Neural cell (in vitro differentiated cells): Measurements from ENCODE around the gene CEP78. TPM values are rescaled to one million over a fixed set of nuclear protein-coding genes. Genes with fewer than 3 reads are reported as not detected.

Experiments used
- H2AFZ ChIP-seq: fragments of 200-600, 300-800 bp; sonication (generic), shearing (Covaris generic); 2 replicates; pipeline ENCODE4 v1.6.0; 2014; ENCODE audit warnings: low read depth, mild to moderate bottlenecking, antibody characterized with exemption, low read length, moderate library complexity
- H3F3A ChIP-seq: fragments of 200-600 bp; shearing (Covaris generic); 2 replicates; pipeline ENCODE4 v1.6.1; 2016; ENCODE audit warnings: mild to moderate bottlenecking, moderate library complexity, mixed read lengths, antibody characterized with exemption, low read length; ENCODE audit not compliant: insufficient read depth, poor library complexity, severe bottlenecking
- H3K27ac ChIP-seq: fragments of 200-600, 300-800 bp; sonication (generic), shearing (Covaris generic); 2 replicates; pipeline ENCODE4 v1.5.1; 2014; ENCODE audit warnings: mild to moderate bottlenecking, low read length, moderate library complexity
- H3K27me3 ChIP-seq: fragments of 300-800, 200-600 bp; sonication (generic), shearing (Covaris generic); 2 replicates; pipeline ENCODE4 v1.6.0; 2014; ENCODE audit warnings: mild to moderate bottlenecking, low read depth, low read length, moderate library complexity; ENCODE audit not compliant: insufficient read depth
- H3K36me3 ChIP-seq: fragments of 300-800, 200-600 bp; sonication (generic), shearing (Covaris generic); 2 replicates; pipeline ENCODE4 v1.5.1; 2014; ENCODE audit warnings: mild to moderate bottlenecking, antibody characterized with exemption, low read length, moderate library complexity; ENCODE audit not compliant: insufficient read depth
- H3K4me2 ChIP-seq: fragments of 300-800, 200-600 bp; sonication (generic), shearing (Covaris generic); 2 replicates; pipeline ENCODE4 v1.6.0; 2014; ENCODE audit warnings: mild to moderate bottlenecking, low read length
- H3K4me3 ChIP-seq: fragments of 300-800, 200-600 bp; sonication (generic), shearing (Covaris generic); 2 replicates; pipeline ENCODE4 v1.5.1; 2014; ENCODE audit warnings: mild to moderate bottlenecking, low read length, moderate library complexity
- H3K79me2 ChIP-seq: fragments of 200-600 bp; shearing (Covaris generic); replicated peaks from 2 replicates; pipeline ENCODE4 v1.6.0; 2014; ENCODE audit warnings: mild to moderate bottlenecking, low read length, moderate library complexity; ENCODE audit not compliant: insufficient read depth
- H3K9ac ChIP-seq: fragments of 300-800, 200-600 bp; sonication (generic), shearing (Covaris generic); 2 replicates; pipeline ENCODE4 v1.6.1; 2016; ENCODE audit warnings: mild to moderate bottlenecking, low read length, mixed read lengths
- H3K9me2 ChIP-seq: fragments of 200-600 bp; shearing (Covaris generic); 2 replicates; pipeline ENCODE4 v1.6.1; 2016; ENCODE audit warnings: mild to moderate bottlenecking, low read length, mixed read lengths; ENCODE audit not compliant: insufficient read depth
- H3K9me3 ChIP-seq: fragments of 200-600, 300-800 bp; sonication (generic), shearing (Covaris generic); 2 replicates; pipeline ENCODE4 v1.6.1; 2016; ENCODE audit warnings: mild to moderate bottlenecking, mixed run types, low read length, moderate library complexity, mixed read lengths
- H4K20me1 ChIP-seq: fragments of 200-600 bp; shearing (Covaris generic); 2 replicates; pipeline ENCODE4 v1.6.1; 2016; ENCODE audit warnings: mild to moderate bottlenecking, mixed run types; ENCODE audit not compliant: insufficient read depth
- EP300 ChIP-seq: fragments of 450-650 bp; conservative IDR thresholded peaks from 2 replicates; pipeline ENCODE4 v1.6.1; 2014; ENCODE audit warnings: antibody characterized with exemption, mild to moderate bottlenecking, moderate library complexity; ENCODE audit not compliant: poor library complexity, severe bottlenecking
- EZH2 ChIP-seq: fragments of 200-600, 300-800 bp; shearing (Covaris generic), sonication (generic); IDR thresholded peaks from 2 replicates; pipeline ENCODE4 v1.6.1; 2014; ENCODE audit warnings: antibody characterized with exemption, low read length, borderline replicate concordance, mild to moderate bottlenecking; ENCODE audit not compliant: insufficient read depth, poor library complexity, severe bottlenecking
- MXI1 ChIP-seq: fragments of 450-650 bp; conservative IDR thresholded peaks from 2 replicates; pipeline ENCODE4 v1.6.1; 2014; ENCODE audit warnings: antibody characterized with exemption, mild to moderate bottlenecking; ENCODE audit not compliant: poor library complexity, severe bottlenecking
- POLR2AphosphoS5 ChIP-seq: IDR thresholded peaks from 2 replicates; pipeline ENCODE4 v1.6.1; 2012
- RAD21 ChIP-seq: fragments of 450-650 bp; conservative IDR thresholded peaks from 2 replicates; pipeline ENCODE4 v1.6.1; 2014; ENCODE audit warnings: antibody characterized with exemption, mild to moderate bottlenecking, moderate library complexity
- SMC3 ChIP-seq: fragments of 450-650 bp; conservative IDR thresholded peaks from 2 replicates; pipeline ENCODE4 v1.6.1; 2014; ENCODE audit warnings: antibody characterized with exemption, mild to moderate bottlenecking, moderate library complexity; ENCODE audit not compliant: poor library complexity
- TAF1 ChIP-seq: IDR thresholded peaks from 2 replicates; pipeline ENCODE4 v1.6.1; 2012; ENCODE audit warnings: low read depth
- polyA minus RNA-seq: library from RNA; depleted of rRNA, polyadenylated mRNA; stranded (reverse); fragments of >200 nt; gene quantifications from 2 replicates; pipeline ENCODE4 v1.2.3, GENCODE V29; 2014
- polyA plus RNA-seq: library from polyadenylated mRNA; depleted of rRNA; stranded (reverse); fragments of >200 nt; gene quantifications from 2 replicates; pipeline ENCODE4 v1.2.3, GENCODE V29; 2014
- TF ChIP-seq, protein P1 (sequence below): fragments of 450-650 bp; IDR thresholded peaks from 2 replicates; pipeline ENCODE4 v1.5.1; 2014; ENCODE audit warnings: antibody characterized with exemption, mild to moderate bottlenecking, moderate library complexity; ENCODE audit not compliant: poor library complexity, severe bottlenecking
- TF ChIP-seq, protein P2 (sequence below): IDR thresholded peaks from 2 replicates; pipeline ENCODE4 v1.6.1; 2012; ENCODE audit warnings: borderline replicate concordance

The CEP78 gene, protein sequence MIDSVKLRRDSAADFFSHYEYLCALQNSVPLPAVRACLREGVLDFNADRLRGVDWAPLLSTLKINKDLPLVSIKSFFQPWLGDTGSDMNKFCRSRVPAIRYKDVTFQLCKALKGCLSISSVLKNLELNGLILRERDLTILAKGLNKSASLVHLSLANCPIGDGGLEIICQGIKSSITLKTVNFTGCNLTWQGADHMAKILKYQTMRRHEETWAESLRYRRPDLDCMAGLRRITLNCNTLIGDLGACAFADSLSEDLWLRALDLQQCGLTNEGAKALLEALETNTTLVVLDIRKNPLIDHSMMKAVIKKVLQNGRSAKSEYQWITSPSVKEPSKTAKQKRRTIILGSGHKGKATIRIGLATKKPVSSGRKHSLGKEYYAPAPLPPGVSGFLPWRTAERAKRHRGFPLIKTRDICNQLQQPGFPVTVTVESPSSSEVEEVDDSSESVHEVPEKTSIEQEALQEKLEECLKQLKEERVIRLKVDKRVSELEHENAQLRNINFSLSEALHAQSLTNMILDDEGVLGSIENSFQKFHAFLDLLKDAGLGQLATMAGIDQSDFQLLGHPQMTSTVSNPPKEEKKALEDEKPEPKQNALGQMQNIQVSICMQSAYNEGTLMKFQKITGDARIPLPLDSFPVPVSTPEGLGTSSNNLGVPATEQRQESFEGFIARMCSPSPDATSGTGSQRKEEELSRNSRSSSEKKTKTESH
- polyA plus RNA-seq (57.8 and 64.9 TPM in 2 replicates), polyA minus RNA-seq (81.8 and 88.7 TPM in 2 replicates)

DNA sequence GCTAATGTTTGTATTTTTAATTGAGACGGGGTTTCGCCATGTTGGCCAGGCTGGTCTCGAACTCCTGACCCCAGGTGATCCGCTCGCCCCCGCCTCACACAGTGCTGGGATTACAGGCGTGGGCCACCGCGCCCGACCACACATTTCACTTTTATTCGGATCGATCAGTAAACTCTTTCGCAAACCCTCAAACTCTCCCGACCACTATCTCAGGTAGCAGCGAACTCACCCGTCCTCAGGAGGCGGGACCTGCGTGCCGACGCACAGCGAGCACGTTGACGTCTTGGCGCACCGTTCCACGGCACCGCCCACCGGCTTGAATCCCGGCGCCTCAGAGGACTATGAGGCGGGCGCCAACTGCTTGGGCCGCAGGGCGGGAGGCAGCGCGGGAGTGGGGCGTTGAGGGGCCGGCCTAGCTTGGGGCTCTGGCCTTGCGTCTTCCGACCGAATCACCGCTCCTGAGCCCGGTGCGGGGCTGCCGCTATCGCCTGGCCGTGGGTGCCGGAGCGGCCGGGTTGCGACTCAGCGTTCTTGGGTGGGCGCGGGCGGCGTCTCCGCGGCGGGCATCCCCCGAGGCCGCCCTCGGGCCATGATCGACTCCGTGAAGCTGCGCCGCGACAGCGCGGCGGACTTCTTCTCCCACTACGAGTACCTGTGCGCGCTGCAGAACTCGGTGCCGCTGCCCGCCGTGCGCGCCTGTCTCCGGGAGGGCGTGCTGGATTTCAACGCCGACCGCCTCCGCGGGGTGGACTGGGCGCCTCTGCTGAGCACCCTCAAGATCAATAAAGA is at the start of gene CEP78:
Gene CEP78 (plus strand): TSS at position 314 of the 789 bp plus-strand sequence. CDS start 276 bp downstream, at position 590.
- peak within 1 kb of the TSS; percentile 91 for H2AFZ ChIP-seq
- peak within 1 kb of the TSS; percentile 74 for H3K27ac ChIP-seq
- no peaks in the 10 kb centered on the region for H3F3A ChIP-seq

DNA sequence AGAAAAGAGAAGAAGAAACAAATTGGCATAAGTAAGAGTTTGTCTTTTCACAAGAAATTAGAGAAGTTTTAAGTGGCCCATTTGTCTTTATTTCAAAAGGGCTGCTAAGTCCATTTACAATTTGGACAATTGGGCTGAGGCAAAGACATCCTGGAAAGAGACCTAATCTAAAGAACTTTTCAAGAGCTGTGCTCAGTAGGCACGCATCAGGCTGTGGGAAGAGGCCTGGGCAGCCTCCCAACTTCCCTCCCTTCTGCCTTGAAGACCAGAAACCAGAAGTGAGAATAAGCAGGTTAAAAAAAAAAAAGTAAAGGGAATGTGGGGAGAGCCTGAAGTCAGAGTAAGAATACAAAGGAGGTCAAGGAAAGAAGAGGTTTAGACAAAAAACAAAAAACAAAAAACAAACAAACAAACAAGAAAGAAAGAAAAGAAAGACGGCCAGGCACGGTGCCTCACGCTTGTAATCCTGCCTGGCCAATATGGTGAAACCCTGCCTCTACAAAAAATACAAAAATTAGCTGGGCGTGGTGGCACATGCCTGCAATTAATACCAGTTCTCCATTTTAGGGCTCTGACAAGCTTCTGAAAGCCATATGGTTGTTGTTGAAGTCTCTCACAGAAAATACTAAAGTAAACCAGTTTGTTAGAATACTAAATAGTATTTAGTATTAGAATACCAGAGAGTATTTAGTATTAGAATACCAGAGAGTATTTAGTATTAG is 48.0 kb upstream of the CEP78 start:
- no peaks in the 10 kb centered on the region for H3K27me3 ChIP-seq
- no peak overlapping the region for H2AFZ ChIP-seq
- H3F3A ChIP-seq = no peaks in the 10 kb centered on the region
- no peaks in the 10 kb centered on the region for H3K36me3 ChIP-seq
- H3K79me2 ChIP-seq = no peaks in the 10 kb centered on the region
- H3K4me2 ChIP-seq = no peak overlapping the region
- no peaks in the 10 kb centered on the region for H4K20me1 ChIP-seq
- H3K27ac ChIP-seq = no peak overlapping the region
- TF ChIP-seq MXI1 (no peak), RAD21 (no peak), TAF1 (no peak), POLR2AphosphoS5 (no peak), EZH2 (no peak), EP300 (no peak), SMC3 (no peak)
- TF ChIP-seq, protein P1, sequence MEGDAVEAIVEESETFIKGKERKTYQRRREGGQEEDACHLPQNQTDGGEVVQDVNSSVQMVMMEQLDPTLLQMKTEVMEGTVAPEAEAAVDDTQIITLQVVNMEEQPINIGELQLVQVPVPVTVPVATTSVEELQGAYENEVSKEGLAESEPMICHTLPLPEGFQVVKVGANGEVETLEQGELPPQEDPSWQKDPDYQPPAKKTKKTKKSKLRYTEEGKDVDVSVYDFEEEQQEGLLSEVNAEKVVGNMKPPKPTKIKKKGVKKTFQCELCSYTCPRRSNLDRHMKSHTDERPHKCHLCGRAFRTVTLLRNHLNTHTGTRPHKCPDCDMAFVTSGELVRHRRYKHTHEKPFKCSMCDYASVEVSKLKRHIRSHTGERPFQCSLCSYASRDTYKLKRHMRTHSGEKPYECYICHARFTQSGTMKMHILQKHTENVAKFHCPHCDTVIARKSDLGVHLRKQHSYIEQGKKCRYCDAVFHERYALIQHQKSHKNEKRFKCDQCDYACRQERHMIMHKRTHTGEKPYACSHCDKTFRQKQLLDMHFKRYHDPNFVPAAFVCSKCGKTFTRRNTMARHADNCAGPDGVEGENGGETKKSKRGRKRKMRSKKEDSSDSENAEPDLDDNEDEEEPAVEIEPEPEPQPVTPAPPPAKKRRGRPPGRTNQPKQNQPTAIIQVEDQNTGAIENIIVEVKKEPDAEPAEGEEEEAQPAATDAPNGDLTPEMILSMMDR = no peak
- TF ChIP-seq, protein P2, sequence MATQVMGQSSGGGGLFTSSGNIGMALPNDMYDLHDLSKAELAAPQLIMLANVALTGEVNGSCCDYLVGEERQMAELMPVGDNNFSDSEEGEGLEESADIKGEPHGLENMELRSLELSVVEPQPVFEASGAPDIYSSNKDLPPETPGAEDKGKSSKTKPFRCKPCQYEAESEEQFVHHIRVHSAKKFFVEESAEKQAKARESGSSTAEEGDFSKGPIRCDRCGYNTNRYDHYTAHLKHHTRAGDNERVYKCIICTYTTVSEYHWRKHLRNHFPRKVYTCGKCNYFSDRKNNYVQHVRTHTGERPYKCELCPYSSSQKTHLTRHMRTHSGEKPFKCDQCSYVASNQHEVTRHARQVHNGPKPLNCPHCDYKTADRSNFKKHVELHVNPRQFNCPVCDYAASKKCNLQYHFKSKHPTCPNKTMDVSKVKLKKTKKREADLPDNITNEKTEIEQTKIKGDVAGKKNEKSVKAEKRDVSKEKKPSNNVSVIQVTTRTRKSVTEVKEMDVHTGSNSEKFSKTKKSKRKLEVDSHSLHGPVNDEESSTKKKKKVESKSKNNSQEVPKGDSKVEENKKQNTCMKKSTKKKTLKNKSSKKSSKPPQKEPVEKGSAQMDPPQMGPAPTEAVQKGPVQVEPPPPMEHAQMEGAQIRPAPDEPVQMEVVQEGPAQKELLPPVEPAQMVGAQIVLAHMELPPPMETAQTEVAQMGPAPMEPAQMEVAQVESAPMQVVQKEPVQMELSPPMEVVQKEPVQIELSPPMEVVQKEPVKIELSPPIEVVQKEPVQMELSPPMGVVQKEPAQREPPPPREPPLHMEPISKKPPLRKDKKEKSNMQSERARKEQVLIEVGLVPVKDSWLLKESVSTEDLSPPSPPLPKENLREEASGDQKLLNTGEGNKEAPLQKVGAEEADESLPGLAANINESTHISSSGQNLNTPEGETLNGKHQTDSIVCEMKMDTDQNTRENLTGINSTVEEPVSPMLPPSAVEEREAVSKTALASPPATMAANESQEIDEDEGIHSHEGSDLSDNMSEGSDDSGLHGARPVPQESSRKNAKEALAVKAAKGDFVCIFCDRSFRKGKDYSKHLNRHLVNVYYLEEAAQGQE = no peak
- H3K9ac ChIP-seq = no peak overlapping the region
- no peaks in the 10 kb centered on the region for H3K9me2 ChIP-seq
- H3K4me3 ChIP-seq = no peak overlapping the region
- no peaks in the 10 kb centered on the region for H3K9me3 ChIP-seq

More for the DNA sequence above, at the start of gene CEP78:
- peak within 1 kb of the TSS; percentile 79 for H3K9ac ChIP-seq
- H4K20me1 ChIP-seq = no peaks in the 10 kb centered on the region
- no peaks in the 10 kb centered on the region for H3K27me3 ChIP-seq
- no peaks in the 10 kb centered on the region for H3K36me3 ChIP-seq
- peak within 1 kb of the TSS; percentile 46 for H3K4me2 ChIP-seq
- peak; percentile 21 for TF ChIP-seq EP300
- TF ChIP-seq EZH2 = no peak
- TF ChIP-seq MXI1 = peak; percentile 83
- TF ChIP-seq RAD21 = peak; percentile 27
- TF ChIP-seq, protein P1 = no peak
- TF ChIP-seq POLR2AphosphoS5 = peak; percentile 76
- TF ChIP-seq SMC3 = peak; percentile 15
- no peaks in the 10 kb centered on the region for H3K9me2 ChIP-seq
- no peaks in the 10 kb centered on the region for H3K9me3 ChIP-seq
- peaks cover 7% of the 10 kb centered on the region for H3K79me2 ChIP-seq
- H3K4me3 ChIP-seq = peak within 1 kb of the TSS; percentile 96
